H9 (cell line): ENCODE results near the gene EHBP1L1. TPM values are rescaled to one million over a fixed set of nuclear protein-coding genes. Genes with fewer than 3 reads are reported as not detected.

Experiments
- DNase-seq: peaks from one replicate; pipeline ENCODE4 v3.0.0-alpha.2; 2017
- H2AFZ ChIP-seq: one replicate; pipeline ENCODE4 v1.6.1; 2013; ENCODE audit warnings: mild to moderate bottlenecking, low read length, control low read depth, moderate library complexity
- H2AK5ac ChIP-seq: 2 replicates; pipeline ENCODE4 v1.6.1; 2013; ENCODE audit warnings: low read length, control low read depth, mixed read lengths; ENCODE audit not compliant: insufficient read length
- H2BK120ac ChIP-seq: one replicate; pipeline ENCODE4 v1.6.1; 2013; ENCODE audit warnings: low read depth, mild to moderate bottlenecking, low read length, control low read depth, inconsistent platforms; ENCODE audit not compliant: poor library complexity, severe bottlenecking
- H2BK12ac ChIP-seq: 2 replicates; pipeline ENCODE4 v1.6.1; 2013; ENCODE audit warnings: low read length, control low read depth, mixed read lengths, low read depth; ENCODE audit not compliant: insufficient read length
- H2BK15ac ChIP-seq: 2 replicates; pipeline ENCODE4 v1.6.1; 2013; ENCODE audit warnings: low read depth, low read length, control low read depth
- H2BK20ac ChIP-seq: one replicate; pipeline ENCODE4 v1.6.1; 2013; ENCODE audit warnings: low read depth, mild to moderate bottlenecking, low read length, control low read depth, inconsistent platforms; ENCODE audit not compliant: poor library complexity, severe bottlenecking
- H2BK5ac ChIP-seq: 2 replicates; pipeline ENCODE4 v1.6.1; 2013; ENCODE audit warnings: low read length, control low read depth, mixed read lengths; ENCODE audit not compliant: insufficient read length
- H3K14ac ChIP-seq: 2 replicates; pipeline ENCODE4 v1.6.1; 2013; ENCODE audit warnings: low read length, control low read depth; ENCODE audit not compliant: insufficient read depth
- H3K18ac ChIP-seq: 2 replicates; pipeline ENCODE4 v1.6.1; 2013; ENCODE audit warnings: low read depth, mild to moderate bottlenecking, mixed read lengths, low read length, control low read depth; ENCODE audit not compliant: insufficient read length
- H3K23ac ChIP-seq: 2 replicates; pipeline ENCODE4 v1.6.1; 2013; ENCODE audit warnings: low read length, control low read depth, mixed read lengths, low read depth; ENCODE audit not compliant: insufficient read length
- H3K23me2 ChIP-seq: 2 replicates; pipeline ENCODE4 v1.6.1; 2013; ENCODE audit warnings: low read depth, mild to moderate bottlenecking, mixed read lengths, low read length, control low read depth; ENCODE audit not compliant: insufficient read length, poor library complexity, severe bottlenecking
- H3K27ac ChIP-seq: 2 replicates; pipeline ENCODE4 v1.5.1; 2013; ENCODE audit warnings: low read length, control low read depth, mixed read lengths, low read depth; ENCODE audit not compliant: insufficient read length
- H3K27me3 ChIP-seq: 2 replicates; pipeline ENCODE4 v1.6.1; 2013; ENCODE audit warnings: low read length, control low read depth, inconsistent platforms; ENCODE audit not compliant: insufficient read depth
- H3K4ac ChIP-seq: 2 replicates; pipeline ENCODE4 v1.6.1; 2013; ENCODE audit warnings: low read depth, mild to moderate bottlenecking, control low read depth, inconsistent platforms, low read length, moderate library complexity
- H3K4me1 ChIP-seq: 2 replicates; pipeline ENCODE4 v1.6.1; 2013; ENCODE audit warnings: low read length, control low read depth, inconsistent platforms; ENCODE audit not compliant: insufficient read depth
- H3K4me2 ChIP-seq: 2 replicates; pipeline ENCODE4 v1.6.1; 2013; ENCODE audit warnings: low read length, control low read depth, mixed read lengths; ENCODE audit not compliant: insufficient read length, insufficient read depth
- H3K56ac ChIP-seq: 2 replicates; pipeline ENCODE4 v1.6.1; 2013; ENCODE audit warnings: low read depth, mild to moderate bottlenecking, mixed read lengths, low read length, control low read depth; ENCODE audit not compliant: insufficient read length
- H3K79me1 ChIP-seq: 2 replicates; pipeline ENCODE4 v1.6.1; 2013; ENCODE audit warnings: low read depth, mild to moderate bottlenecking, moderate library complexity, low read length, control low read depth, inconsistent platforms; ENCODE audit not compliant: insufficient read depth, poor library complexity, severe bottlenecking
- H3K79me2 ChIP-seq: 2 replicates; pipeline ENCODE4 v1.6.1; 2013; ENCODE audit warnings: low read length, control low read depth, inconsistent platforms; ENCODE audit not compliant: insufficient read depth
- H3K9ac ChIP-seq: 2 replicates; pipeline ENCODE4 v1.6.1; 2013; ENCODE audit warnings: low read length, control low read depth, mixed read lengths; ENCODE audit not compliant: insufficient read length; ENCODE audit errors: extremely low read depth
- H3K9me3 ChIP-seq: one replicate; pipeline ENCODE4 v1.6.1; 2013; ENCODE audit warnings: low read depth, low read length, inconsistent platforms; ENCODE audit not compliant: control insufficient read depth
- H3T11ph ChIP-seq: one replicate; pipeline ENCODE4 v1.6.1; 2013; ENCODE audit warnings: mild to moderate bottlenecking, low read length, control low read depth, inconsistent platforms
- H4K20me1 ChIP-seq: one replicate; pipeline ENCODE4 v1.6.1; 2013; ENCODE audit not compliant: control insufficient read depth, insufficient read length, insufficient read depth
- H4K5ac ChIP-seq: 2 replicates; pipeline ENCODE4 v1.6.1; 2013; ENCODE audit warnings: low read depth, mild to moderate bottlenecking, mixed read lengths, low read length, control low read depth; ENCODE audit not compliant: insufficient read length
- H4K8ac ChIP-seq: replicated peaks from 2 replicates; pipeline ENCODE4 v1.6.1; 2013; ENCODE audit warnings: low read length, control low read depth, mixed read lengths, low read depth; ENCODE audit not compliant: insufficient read length
- H4K91ac ChIP-seq: 2 replicates; pipeline ENCODE4 v1.6.1; 2013; ENCODE audit warnings: low read depth, mild to moderate bottlenecking, moderate library complexity, mixed read lengths, low read length, control low read depth; ENCODE audit not compliant: insufficient read length
- H3K27ac Mint-ChIP-seq, 3 experiments: 2 replicates in 2 of 3; 3 replicates in 1 of 3; pipeline ENCODE4 v1.8.0; 2020 to 2021; ENCODE audit warnings: mixed read lengths in 3 of 3, mild to moderate bottlenecking in 1 of 3, moderate library complexity in 1 of 3
- H3K27me3 Mint-ChIP-seq: 2 replicates; pipeline ENCODE4 v1.8.0; 2021; ENCODE audit warnings: low read depth, mild to moderate bottlenecking, moderate library complexity, mixed read lengths
- H3K36me3 Mint-ChIP-seq, 3 experiments: 2 replicates in 2 of 3; 3 replicates in 1 of 3; pipeline ENCODE4 v1.8.0; 2020 to 2021; ENCODE audit warnings: low read depth in 3 of 3, mixed read lengths in 3 of 3; ENCODE audit not compliant: insufficient read depth in 1 of 3
- H3K4me1 Mint-ChIP-seq, 2 experiments: 2 replicates each; pipeline ENCODE4 v1.8.0; 2020; ENCODE audit warnings: mixed read lengths in 2 of 2
- H3K4me3 Mint-ChIP-seq, 2 experiments: 2 replicates in 1 of 2; 3 replicates in 1 of 2; pipeline ENCODE4 v1.8.0; 2020 to 2021; ENCODE audit warnings: mild to moderate bottlenecking in 2 of 2, mixed read lengths in 2 of 2, moderate library complexity in 1 of 2
- H3K9me3 Mint-ChIP-seq, 2 experiments: 2 replicates in 1 of 2; 3 replicates in 1 of 2; pipeline ENCODE4 v1.8.0; 2020; ENCODE audit warnings: mild to moderate bottlenecking in 2 of 2, mixed read lengths in 2 of 2, moderate library complexity in 1 of 2
- whole genome bisulfite sequencing: extraction: QIAGEN DNeasy Blood & Tissue Kit; methylation state at CpG from one replicate; pipeline ENCODE4 v1.1.7; 2013; ENCODE audit warnings: missing lambda C conversion rate, low lambda C conversion rate, mixed read lengths; ENCODE audit not compliant: insufficient read length; ENCODE audit errors: extremely low coverage; 5-methylcytosine and 5-hydroxymethylcytosine counted together
- total RNA-seq: library from RNA; stranded (reverse); gene quantifications from 2 replicates; pipeline ENCODE4 v1.2.1, GENCODE V29; 2021
- TF ChIP-seq, protein P1 (sequence below): fragments of 200-600 bp; sonication (generic); conservative IDR thresholded peaks from 3 replicates; pipeline ENCODE4 v1.8.0; 2021; ENCODE audit warnings: antibody characterized with exemption, mild to moderate bottlenecking

The EHBP1L1 gene
- total RNA-seq, 1 experiment from 2014 or later, result 13.8 TPM

DNA sequence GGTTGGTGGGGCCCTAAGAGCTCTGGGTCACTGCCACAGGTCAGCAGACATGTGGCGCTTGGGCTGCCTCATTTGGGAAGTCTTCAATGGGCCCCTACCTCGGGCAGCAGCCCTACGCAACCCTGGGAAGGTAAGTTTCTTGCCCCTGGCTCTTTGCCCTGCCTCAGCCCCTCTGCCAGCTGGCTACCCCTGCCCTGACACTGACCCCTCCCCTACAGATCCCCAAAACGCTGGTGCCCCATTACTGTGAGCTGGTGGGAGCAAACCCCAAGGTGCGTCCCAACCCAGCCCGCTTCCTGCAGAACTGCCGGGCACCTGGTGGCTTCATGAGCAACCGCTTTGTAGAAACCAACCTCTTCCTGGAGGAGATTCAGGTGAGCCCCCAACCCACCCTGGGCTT, 49.1 kb upstream of the EHBP1L1 start:
- Histone ChIP-seq H3K79me1 (no peaks in the 10 kb centered on the region), H4K8ac (no peak overlapping the region), H2BK12ac (no peak overlapping the region), H3K23ac (no peak overlapping the region), H2AK5ac (no peak overlapping the region), H4K91ac (no peak overlapping the region), H2BK15ac (no peak overlapping the region), H2BK20ac (no peak overlapping the region), H3K4me1 (no peaks in the 10 kb centered on the region; the same call in 1 of the 2 replicates), H3K9ac (no peak overlapping the region), H3K27ac (no peak overlapping the region), H3K79me2 (no peaks in the 10 kb centered on the region; the same call in 1 of the 2 replicates), H3K18ac (no peak overlapping the region), H3K23me2 (peaks cover 4% of the 10 kb centered on the region), H3K56ac (no peak overlapping the region), H3K14ac (no peak overlapping the region), H4K20me1 (no peaks in the 10 kb centered on the region), H2BK120ac (no peak overlapping the region), H3K4ac (no peak overlapping the region), H3K9me3 (no peaks in the 10 kb centered on the region), H3K27me3 (no peaks in the 10 kb centered on the region), H2AFZ (no peak overlapping the region), H4K5ac (no peak overlapping the region), H3T11ph (no peak overlapping the region), H2BK5ac (no peak overlapping the region), H3K4me2 (no peak overlapping the region)
- H3K9me3 Mint-ChIP-seq, result no peaks in the 10 kb centered on the region
- no peak overlapping the region for H3K27ac Mint-ChIP-seq
- H3K36me3 Mint-ChIP-seq, result peaks cover 15 to 34% (median 30%) of the 10 kb centered on the region in 3 experiments
- H3K4me1 Mint-ChIP-seq, result peaks cover 23 to 31% of the 10 kb centered on the region in 2 experiments
- TF ChIP-seq, protein P1, sequence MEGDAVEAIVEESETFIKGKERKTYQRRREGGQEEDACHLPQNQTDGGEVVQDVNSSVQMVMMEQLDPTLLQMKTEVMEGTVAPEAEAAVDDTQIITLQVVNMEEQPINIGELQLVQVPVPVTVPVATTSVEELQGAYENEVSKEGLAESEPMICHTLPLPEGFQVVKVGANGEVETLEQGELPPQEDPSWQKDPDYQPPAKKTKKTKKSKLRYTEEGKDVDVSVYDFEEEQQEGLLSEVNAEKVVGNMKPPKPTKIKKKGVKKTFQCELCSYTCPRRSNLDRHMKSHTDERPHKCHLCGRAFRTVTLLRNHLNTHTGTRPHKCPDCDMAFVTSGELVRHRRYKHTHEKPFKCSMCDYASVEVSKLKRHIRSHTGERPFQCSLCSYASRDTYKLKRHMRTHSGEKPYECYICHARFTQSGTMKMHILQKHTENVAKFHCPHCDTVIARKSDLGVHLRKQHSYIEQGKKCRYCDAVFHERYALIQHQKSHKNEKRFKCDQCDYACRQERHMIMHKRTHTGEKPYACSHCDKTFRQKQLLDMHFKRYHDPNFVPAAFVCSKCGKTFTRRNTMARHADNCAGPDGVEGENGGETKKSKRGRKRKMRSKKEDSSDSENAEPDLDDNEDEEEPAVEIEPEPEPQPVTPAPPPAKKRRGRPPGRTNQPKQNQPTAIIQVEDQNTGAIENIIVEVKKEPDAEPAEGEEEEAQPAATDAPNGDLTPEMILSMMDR, result no peak
- H3K27me3 Mint-ChIP-seq, result peaks cover 18% of the 10 kb centered on the region
- H3K4me3 Mint-ChIP-seq, result peak overlapping the region; percentile 53 to 72; a peak in 4 of 5 replicates
- no CpG with 5 or more reads among the region's 8 CpGs for WGBS
- DNase-seq, result no peak
